ENCODE data around the gene TXNRD2. TPM values are rescaled to one million over a fixed set of nuclear protein-coding genes. Genes with fewer than 3 reads are reported as not detected.

The TXNRD2 gene
- total and polyA plus RNA-seq, 10 of the 15 experiments (the other 5 are each of a cell fraction or from before 2014, with no cell fraction given): 1.6 to 26.0 (median 13.9) TPM

DNA sequence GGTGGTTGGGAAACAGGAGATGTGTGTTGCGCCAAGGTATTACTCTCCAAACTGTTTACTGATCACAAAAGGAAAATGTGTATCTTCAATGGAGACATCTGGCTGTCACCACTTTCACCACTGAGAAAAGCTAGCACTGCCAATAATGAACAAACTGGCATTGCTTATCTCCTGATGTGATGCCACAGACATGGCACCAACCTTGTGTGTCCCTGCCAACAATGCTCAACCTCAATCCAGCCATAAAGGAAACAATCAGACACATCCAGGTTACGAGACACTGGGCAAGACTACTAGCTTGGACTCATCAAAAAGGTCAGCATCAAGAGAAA is 115.0 kb downstream of the TXNRD2 start:
- no TSS peak for BruUV-seq (replicated peaks)
- Histone ChIP-seq H3K36me3 (ENCODE audit: control insufficient read depth in 2 of 2, insufficient read depth in 2 of 2, low read length in 1 of 2) (no peaks in the 10 kb centered on the region), H4K20me1 (ENCODE audit: control insufficient read depth, insufficient read depth) (no peaks in the 10 kb centered on the region), H3K27me3 (replicated peaks in 1 of 2; ENCODE audit: control insufficient read depth in 2 of 2, insufficient read depth in 2 of 2, low read length in 1 of 2) (no peaks in the 10 kb centered on the region), H3K9ac (ENCODE audit: control insufficient read depth, insufficient read depth, low read length) (no peak overlapping the region), H3K4me2 (ENCODE audit: control insufficient read depth, insufficient read depth) (no peak overlapping the region), H3K4me3 (no peak overlapping the region), H3K27ac (ENCODE audit: control insufficient read depth, insufficient read depth) (no peak overlapping the region), H3K4me1 (ENCODE audit: control insufficient read depth, insufficient read depth, low read length) (no peaks in the 10 kb centered on the region), H3K79me2 (ENCODE audit: control insufficient read depth, insufficient read depth, low read length) (no peaks in the 10 kb centered on the region), H2AFZ (ENCODE audit: control insufficient read depth, low read depth, low read length) (no peak overlapping the region), H3K9me3 (replicated peaks; ENCODE audit: control insufficient read depth, insufficient read depth, low read length) (no peaks in the 10 kb centered on the region)
- TF ChIP-seq TBL1XR1 (IDR thresholded peaks at IDR 0.05; ENCODE audit: low read depth, low read length) (no peak), TCF12 (IDR thresholded peaks at IDR 0.05; ENCODE audit: low read depth, low read length) (no peak), FOXM1 (IDR thresholded peaks at IDR 0.05; ENCODE audit: low read depth, low read length) (no peak), ATF7 (IDR thresholded peaks at IDR 0.05; ENCODE audit: low read depth) (no peak), SMAD5 (IDR thresholded peaks at IDR 0.05; ENCODE audit: low read depth) (no peak), ETV6 (conservative IDR thresholded peaks at IDR 0.05 in 1 of 2, IDR thresholded peaks at IDR 0.05 in 1 of 2; ENCODE audit: borderline replicate concordance in 1 of 2, low read depth in 1 of 2) (no peak), SREBF2 (IDR thresholded peaks at IDR 0.05; ENCODE audit: low read length) (no peak), ZBTB40 (IDR thresholded peaks at IDR 0.05; ENCODE audit: borderline replicate concordance) (no peak), POLR2AphosphoS5 (IDR thresholded peaks at IDR 0.05; ENCODE audit: low read length) (no peak), POLR2AphosphoS2 (IDR thresholded peaks at IDR 0.05; ENCODE audit: low read depth, low read length) (no peak), NR2F1 (conservative IDR thresholded peaks at IDR 0.05) (no peak), ASH2L (IDR thresholded peaks at IDR 0.05; ENCODE audit: borderline replicate concordance, low read depth) (no peak), FOXK2 (IDR thresholded peaks at IDR 0.05) (no peak), NR2C1 (IDR thresholded peaks at IDR 0.05) (no peak), YBX1 (IDR thresholded peaks at IDR 0.05) (no peak), SMARCA5 (IDR thresholded peaks at IDR 0.05) (no peak), SRF (IDR thresholded peaks at IDR 0.05; ENCODE audit: low read depth in 2 of 2, low read length in 2 of 2) (no peak), ELK1 (IDR thresholded peaks at IDR 0.05; ENCODE audit: low read depth, low read length) (no peak)
- ChIA-PET POLR2A (no interaction called here), CTCF (no interaction called here), RAD21 (ENCODE audit: unreplicated experiment) (no interaction called here), SMC1A (ENCODE audit: uncharacterized antibody, unreplicated experiment) (interaction anchor here (1.0 kb wide), 1 partner anchor 53 kb away, joined by 3 read pairs; no protein-coding TSS in a partner anchor)
- DNase-seq (ENCODE audit: low read depth, low spot score) (no peak), FAIRE-seq (no peak), ATAC-seq (no peak)
- intact Hi-C loops (cut with micrococcal nuclease; ENCODE audit: unreplicated experiment) (no loop called here), in situ Hi-C loops (cut with MboI) (no loop called here)
- 91% methylated on average over 2 of the region's 2 CpGs for WGBS (ENCODE audit: insufficient coverage, insufficient replicate concordance, low lambda C conversion rate, missing lambda C conversion rate)
